HG03442 (cell line): ENCODE data around the gene FGD3.

Experiments used
- ATAC-seq: cut with Tn5 transposase; IDR thresholded peaks from one replicate; pipeline ENCODE4 v1.9.1; 2021; ENCODE audit warnings: mild to moderate bottlenecking, moderate library complexity; ENCODE audit not compliant: unreplicated experiment

The FGD3 gene

DNA sequence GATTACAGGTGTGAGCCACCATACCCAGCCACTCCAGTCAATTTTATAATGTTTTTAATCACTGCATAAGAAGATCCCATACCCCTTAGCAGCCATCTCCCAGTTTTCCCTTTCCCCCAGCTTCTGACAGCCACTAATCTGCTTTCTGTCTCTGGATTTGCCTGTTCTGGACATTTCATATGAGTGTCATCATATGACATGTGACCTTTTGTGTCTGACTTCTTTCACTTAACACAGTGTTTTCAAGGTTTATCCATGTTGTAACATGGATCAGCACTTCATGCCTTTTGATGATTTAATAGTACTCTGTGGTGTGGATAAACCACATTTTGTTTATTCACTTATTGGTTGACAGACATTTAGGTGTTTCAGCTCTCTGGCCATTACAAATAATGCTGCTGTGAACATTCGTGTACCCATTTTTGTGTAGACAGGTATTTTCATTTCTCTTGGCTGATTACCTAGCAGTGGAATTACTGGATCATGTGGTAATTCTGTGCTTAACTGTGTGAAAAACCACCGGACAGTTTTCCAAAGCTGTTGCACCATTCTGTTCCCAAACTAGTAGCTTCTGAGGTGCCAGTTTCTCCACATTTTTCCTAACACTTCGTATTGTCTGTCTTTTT lies 119.8 kb downstream of the FGD3 start:
- no peak for ATAC-seq

DNA sequence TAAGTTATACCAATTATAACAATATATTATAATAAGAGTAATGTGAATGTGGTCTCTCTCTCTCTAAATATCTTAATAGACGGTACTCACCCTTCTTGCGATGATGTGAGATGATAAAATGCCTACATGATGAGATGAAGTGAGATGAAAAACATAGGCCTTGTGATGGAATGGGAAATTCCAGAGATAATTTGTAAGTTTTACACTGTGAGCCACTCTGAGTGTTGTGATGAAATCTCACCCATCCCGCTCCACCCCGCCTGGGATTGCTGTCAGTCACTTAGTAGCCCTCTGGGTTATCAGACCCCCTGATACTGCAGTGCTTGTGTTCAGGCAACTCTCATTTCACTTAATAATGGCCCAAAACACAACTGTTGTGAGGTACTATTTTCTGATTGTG lies 121.6 kb downstream of the FGD3 start:
- ATAC-seq: no peak

DNA sequence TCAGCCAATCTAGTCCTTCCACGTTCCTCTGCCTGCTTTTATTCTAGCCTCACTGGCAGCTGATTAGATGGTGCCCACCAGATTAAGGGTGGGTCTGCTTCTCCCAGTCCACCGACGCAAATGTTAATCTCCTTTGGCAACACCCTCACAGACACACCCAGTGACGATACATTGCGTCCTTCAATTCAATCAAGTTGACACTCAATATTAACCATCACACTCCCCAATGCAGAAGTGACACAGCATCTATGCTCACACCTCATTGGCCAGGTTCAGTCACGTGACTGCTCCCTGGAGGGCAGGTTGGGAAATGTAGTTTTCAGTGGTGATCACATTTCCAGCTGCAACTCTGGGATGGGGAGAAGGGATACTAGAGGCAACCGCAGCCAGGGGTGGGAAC lies 124.1 kb downstream of the FGD3 start:
- ATAC-seq: no peak

DNA sequence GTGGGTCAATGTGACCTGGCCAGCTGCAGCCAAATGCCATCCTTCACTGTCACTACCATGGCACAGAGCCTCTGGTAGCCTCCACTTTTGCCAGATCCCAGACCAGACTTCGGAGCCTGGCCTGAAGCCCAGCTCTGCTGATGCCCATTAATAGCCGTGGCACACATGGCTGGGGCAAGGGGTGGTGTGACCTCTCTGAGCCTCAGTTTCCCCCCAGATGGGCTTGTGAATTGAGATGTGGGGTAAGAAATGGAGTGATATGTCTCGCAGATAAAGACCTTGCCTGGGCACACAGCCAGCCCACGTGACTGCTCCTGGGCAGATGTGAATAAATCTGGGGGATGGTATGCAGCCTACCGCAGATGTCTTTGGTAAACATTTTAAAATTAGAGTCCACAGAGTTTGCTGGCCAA lies 125.1 kb downstream of the FGD3 start:
- no peak for ATAC-seq

DNA sequence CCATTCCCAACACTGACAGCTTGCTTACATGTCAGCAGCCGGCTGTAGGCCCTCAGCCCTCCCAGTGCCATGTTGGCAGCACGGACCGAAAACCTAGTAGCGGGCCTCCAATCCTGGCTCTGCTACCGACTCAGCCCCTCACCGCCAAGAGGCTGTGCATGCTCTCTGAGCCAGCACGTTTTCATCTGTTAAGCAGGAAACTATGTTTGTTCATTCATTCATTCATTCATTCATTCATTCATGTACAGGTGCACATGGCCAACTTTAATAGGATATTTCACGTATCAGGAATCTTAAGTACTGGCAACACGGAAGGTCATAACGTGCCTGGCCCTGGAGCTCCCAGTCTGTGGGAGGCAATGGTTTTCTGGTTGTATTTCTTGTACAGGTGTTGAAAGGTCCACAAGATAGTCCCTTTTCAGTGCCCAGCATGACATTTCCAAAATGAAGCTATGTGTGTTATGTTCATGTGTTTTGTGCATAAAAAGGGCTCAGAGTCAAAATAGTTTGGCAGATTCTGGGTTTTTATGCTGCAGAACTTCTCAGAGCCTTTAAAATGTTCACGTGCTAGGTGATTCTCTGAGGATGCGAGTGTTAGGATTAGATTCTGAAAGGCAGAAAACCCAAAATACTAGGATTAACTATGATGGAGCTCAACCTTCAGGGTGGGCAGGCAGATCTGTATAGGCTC lies 128.9 kb downstream of the FGD3 start:
- ATAC-seq: no peak

DNA sequence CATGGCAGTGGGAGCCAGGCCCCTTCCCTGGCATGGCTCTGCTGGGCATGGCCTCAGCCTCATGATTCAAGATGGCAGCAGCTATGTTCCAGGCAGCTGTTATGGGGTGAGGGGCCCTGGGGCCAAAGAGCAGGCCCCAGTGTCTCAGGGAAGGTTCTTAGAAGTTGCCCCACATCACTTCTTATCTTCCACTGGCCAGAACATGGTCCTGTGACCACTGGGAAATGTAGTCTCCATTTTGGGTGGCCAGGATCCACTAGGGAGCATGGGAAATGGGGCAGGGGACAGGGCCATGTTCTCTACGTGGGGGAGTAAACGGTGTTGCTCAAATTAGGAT lies 129.4 kb downstream of the FGD3 start:
- no peak for ATAC-seq

DNA sequence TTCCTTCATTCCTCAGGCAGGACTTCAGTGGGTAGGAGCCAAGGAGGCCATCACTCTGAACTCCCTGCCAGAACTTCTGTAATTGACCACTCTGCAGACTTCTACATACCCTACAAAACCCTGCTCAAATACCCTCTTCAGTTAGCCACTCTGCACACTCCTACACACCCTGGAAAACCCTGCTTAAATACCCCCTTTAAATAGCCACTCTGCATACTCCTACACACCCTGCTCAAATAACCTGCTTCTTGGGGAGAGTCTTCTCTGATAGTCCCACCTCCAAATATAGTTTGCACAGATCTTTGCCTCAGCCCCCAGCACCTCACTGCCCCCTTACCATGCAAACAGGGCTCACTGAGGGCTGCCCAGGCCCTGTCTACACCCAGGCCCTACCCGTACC lies 130.0 kb downstream of the FGD3 start:
- ATAC-seq: no peak

DNA sequence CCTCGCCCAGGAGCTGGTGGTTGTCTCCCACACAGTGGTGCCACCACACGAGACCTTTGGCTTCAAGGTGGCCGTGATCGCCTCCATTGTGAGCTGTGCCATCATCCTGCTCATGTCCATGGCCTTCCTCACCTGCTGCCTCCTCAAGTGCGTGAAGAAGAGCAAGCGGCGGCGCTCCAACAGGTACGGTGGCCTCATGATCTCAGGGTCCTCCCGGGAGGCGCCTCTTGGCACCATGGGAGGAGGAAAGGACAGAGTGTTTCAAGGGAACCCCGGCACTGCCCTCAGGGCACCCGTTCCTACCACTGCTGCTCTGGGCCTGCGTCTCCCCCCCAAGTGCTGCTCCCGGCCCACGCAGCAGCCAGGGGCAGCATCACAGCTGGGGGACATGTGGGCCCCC lies 130.5 kb downstream of the FGD3 start:
- no peak for ATAC-seq

DNA sequence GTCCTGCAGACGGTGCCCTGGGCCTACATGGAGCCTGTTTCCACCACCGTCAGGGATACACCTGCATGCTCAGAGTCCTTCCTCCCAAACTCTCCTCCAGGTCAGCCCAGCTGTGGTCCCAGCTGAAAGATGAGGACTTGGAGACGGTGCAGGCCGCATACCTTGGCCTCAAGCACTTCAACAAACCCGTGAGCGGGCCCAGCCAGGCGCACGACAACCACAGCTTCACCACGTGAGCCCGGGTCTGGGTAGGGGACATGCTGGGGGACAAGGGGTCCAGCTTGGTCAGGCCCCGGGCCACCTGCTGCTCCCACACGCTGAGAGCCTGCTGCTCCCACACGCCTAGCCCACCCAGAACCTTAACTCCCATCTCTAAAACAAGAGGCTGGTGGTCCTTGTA lies 132.0 kb downstream of the FGD3 start:
- no peak for ATAC-seq

DNA sequence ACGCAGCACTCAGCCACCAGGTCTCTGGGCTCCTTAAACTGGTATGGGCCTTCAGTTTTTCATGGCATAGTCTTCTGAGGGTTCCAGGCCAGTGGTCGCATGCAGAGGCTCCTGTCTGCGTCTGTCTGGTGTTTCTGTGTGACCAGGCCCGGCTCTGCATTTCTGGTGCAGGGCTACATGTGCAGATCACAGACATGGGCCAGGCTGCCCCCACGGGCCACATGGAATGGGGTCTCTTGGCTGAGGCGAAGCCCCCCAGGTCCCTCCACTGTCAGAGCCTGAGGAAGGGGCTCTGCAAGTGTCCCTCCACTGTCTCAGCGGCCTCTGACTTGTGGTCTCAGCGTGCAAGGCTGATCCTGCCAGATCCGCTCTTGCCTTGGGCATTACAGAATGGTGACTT lies 133.1 kb downstream of the FGD3 start:
- ATAC-seq: no peak

DNA sequence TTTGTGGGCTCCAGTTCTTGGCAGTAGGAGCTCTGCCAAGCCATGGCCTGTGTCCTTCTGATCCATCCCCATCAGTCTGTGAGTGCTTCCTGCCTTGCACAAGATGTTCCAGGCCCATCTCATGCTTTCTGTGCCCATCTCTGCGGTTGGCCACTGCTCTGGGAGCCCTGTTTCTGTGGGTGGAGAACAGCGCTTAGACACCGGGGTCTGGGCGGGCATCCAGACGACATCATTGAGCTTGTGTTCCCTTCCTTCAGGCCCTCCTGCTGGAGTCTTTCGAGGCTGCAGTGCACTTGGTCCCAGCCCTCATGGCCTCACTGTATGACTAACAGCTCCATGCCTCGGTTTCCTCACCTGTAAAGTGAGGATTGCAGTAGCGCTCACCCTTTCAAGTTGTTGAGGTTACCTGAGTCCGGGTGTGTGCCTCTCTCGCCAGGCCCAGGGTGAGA lies 133.8 kb downstream of the FGD3 start:
- no peak for ATAC-seq

DNA sequence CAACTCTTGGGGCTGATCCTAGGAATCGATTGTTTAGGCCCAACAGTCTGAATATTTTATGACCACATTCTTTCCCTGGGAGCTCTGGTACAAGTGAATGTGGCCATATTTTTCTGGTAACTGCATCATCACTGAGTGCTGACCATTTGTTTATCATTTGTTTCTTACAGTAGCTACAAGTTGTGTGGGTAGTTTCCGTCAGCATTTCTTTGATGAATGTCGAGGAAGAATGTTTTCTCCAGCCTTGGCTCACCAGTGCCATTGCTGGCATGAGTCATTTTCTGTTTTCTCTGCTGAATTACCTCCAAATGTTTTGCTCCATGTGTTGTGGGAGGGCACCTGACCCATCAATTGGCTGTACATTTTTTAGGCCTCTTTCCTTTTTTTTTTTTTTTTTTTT lies 134.6 kb downstream of the FGD3 start:
- ATAC-seq: no peak

DNA sequence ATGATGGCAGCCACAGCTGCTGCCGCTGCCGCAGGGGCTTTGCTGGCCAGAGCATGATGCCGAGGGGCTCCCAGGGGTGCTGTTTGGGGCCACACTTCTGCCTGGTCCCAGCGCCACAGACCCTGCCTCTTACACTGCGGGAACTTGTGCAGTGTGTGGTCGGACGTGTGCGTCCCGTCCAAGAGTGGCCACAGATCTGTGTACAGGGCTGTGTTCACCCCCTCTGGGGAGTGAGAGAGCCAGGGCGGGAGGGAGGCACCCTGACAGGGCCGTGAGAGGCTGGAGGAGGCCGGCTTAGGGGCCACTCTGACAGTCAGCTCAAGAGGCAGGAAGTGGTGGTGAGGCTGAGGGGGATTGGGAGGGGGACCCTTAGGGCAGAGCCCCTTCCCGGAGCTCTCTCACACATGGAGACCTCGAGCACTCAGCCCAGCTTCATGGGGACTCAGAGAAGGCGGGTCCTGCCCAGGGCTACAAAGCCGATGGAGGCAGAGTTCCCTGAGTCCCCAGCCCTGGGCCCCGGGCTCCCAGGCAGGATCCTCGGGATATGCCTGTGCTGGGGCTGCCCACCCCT lies 135.6 kb downstream of the FGD3 start:
- no peak for ATAC-seq

DNA sequence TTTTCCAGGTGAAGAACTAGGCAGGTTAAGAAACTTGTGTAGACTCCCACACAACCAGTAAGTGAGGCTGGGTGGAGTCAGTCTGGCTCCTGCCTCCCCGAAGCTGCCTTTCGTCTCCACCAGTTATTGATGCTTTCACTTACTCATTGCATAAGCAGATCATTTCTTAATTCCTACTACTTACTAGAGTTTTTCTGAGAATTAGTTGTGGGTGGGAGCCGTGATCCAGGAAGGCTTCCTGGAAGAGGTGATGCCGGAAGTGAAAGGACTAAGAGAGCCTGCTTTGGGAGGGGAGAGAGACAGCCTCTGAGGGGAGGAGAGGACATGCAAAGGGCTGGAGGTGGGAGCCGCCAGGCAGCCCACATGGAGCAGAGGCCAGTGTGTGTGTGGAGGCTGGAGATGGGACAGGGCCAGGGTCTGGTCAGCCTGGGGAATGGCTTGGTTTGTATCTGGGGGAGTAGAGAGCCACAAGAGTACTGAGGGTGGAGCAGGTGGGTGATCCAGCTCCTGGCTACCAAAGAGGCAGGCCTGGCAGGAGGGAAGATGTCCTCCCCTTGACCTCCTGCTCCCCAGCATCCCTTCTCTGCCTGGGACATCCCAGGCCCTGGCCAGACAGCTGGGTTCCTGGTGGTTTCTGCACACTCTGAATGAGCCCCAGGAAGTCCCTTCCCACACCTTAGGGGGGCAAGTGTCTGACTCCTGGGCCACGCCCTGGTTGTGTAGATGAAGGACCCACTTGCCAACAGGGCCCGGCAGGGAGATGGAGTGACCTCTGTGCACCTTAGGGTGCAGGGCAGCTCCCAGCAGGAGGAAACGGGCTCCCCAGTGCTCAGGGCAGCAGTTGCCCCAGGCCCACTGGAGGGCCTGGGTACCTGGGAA lies 136.5 kb downstream of the FGD3 start:
- no peak for ATAC-seq

DNA sequence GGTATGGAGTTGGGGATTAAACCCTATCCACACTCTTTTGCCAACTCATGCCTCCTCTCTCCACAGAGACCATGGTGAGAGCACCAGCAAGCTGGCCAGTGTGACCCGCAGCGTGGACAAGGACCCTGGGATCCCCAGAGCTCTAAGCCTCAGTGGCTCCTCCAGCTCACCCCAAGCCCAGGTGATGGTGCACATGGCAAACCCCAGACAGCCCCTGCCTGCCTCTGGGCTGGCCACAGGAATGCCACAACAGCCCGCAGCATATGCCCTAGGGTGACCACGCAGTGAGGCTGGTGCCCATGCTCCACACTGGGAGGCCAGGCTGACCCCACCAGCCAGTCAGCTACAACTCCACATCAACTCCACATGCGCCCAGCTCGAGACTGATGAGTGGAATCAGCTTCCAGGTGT lies 137.2 kb downstream of the FGD3 start:
- ATAC-seq: no peak

DNA sequence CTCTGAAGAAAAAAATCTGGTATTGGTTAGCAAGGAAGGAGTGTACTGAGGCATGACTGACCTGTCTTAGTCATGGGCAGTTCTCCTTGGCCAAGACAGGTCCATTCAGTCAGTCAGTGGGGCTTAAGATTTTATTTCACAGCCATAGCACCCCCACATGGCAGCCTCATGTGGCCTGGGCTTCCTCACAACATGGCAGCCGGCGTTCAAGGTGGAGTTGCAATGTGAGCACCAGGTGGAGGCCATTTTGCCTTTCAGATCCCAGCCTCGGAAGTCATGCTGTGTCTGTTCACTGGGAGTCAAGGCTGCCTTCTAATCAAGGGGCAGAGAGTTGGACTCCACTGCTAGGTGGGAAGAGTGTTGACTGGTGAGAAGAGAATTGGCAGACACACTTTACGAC lies 138.4 kb downstream of the FGD3 start:
- no peak for ATAC-seq
